GM19455 (cell line): ENCODE data around the gene CACNA1D.
"Not testable (repeated sequence)": the region's sequence is repeated elsewhere in the genome, so short reads cannot be mapped to it uniquely, and the experiment has no call there.

Source experiments
- ATAC-seq: cut with Tn5 transposase; IDR thresholded peaks from one replicate; pipeline ENCODE4 v1.9.1; 2021; ENCODE audit not compliant: unreplicated experiment

CACNA1D gene

GRCh38 chr3:53493963-53494791 lies at the start of gene CACNA1D:
CACNA1D (plus strand) TSS chr3:53494611; CDS start chr3:53495167, 556 bp downstream.
- ATAC-seq = no peak

DNA sequence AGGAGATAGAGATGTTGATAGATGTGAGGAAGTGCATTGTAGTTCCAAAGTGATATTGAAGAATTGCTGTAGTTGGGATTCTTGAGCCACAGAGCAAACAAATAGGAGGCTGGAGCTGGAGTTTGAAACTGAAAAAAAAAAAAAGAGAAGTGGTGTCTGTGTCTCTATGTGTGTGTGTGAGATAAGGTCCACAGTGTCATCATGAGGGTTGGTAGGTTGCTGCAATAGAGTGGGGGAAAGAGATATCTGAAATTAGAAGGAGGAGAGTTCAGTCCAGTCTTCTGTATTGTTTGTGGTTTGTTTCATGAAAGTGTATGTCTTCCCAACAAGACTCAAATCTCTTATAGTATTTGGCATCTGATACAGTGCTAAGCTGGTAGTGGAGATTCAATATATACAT lies 37.3 kb upstream of the CACNA1D start:
- ATAC-seq = no peak

DNA sequence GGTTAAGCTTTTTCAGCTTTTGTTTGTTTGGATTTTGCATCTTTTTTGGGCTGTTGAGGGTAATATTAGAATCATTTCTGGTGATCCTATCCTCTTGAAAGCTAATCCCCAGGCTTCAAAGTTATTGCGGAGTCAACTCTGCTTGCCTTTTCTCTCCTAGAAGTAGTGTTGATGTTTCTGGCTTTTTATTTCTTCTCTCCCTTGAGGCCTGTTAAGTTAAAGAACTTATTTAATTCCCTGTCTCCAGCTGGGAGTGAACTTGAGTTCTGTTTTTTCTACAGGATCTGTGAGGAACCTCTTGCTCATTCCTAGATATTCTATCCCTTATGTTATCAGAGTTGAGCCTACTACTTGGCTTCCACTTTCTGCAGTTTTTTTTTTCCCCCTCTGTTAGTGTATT lies 34.1 kb upstream of the CACNA1D start:
- no peak for ATAC-seq

- ATAC-seq = no peak
Observed at GRCh38 chr3:53464424-53464823, 30.0 kb upstream of the CACNA1D start.

DNA sequence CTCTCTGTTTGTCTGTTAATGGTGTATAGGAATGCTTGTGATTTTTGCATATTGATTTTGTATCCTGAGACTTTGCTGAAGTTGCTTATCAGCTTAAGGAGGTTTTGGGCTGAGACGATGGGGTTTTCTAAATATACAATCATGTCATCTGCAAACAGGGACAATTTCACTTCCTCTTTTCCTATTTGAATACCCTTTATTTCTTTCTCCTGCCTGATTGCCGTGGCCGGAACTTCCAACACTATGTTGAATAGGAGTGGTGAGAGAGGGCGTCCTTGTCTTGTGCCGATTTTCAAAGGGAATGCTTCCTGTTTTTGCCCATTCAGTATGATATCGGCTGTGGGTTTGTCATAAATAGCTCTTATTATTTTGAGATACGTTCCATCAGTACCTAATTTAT lies 24.7 kb upstream of the CACNA1D start:
- not testable (repeated sequence) for ATAC-seq

- no peak for ATAC-seq
Observed at GRCh38 chr3:53473422-53473821, 21.0 kb upstream of the CACNA1D start.

DNA sequence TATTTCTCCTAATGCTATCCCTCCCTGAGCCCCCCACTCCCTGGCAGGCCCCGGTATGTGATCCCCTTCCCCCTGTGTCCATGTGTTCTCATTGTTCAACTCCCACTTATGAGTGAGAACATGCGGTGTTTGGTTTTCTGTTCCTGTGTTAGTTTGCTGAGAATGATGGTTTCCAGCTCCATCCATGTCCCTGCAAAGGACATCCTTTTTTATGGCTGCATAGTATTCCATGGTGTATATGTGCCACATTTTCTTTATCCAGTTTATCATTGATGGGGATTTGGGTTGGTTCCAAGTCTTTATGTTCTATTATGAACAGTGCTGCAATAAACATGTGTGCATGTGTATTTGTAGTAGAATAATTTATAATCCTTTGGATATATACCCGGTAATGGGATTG lies 18.0 kb upstream of the CACNA1D start:
- not testable (repeated sequence) for ATAC-seq

GRCh38 chr3:53477689-53478088 lies 16.7 kb upstream of the CACNA1D start:
- not testable (repeated sequence) for ATAC-seq

- no peak for ATAC-seq
Observed at GRCh38 chr3:53478166-53478830, 16.1 kb upstream of the CACNA1D start.

DNA sequence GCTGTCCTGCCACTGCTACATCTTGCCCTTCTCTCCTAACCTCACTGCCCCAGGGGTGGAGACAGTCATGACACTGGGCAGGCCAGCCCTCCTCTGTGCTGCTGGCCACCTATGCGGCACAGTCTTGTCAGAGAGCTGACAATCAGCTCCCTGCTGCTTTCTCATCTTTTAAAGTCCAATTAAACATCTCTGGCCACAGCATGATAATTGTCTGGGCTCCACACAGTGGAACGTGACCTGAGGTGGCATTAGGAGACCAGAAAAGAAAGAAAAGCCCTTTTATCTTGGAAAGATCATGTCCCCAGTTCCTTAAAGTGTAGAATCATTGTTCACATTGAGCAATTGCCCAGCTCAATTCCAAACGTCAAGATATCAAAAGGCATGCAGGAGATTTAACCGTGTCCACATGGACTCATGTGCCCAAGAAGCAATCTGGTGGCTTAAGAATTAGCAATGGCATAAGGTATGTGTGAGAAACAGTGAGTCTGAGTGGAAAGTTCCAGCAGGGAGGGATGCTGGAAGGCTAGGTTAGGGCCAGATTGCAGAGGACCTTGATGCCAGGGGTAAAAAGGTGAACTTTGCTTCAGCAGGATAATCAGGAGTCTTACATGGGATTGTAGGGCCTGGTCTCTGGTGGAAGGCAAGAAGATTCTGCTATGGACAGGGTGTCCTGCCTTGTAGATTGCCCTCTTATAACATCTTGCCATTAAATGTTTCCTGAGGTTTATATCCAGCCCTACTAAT lies 15.3 kb upstream of the CACNA1D start:
- ATAC-seq = no peak

DNA sequence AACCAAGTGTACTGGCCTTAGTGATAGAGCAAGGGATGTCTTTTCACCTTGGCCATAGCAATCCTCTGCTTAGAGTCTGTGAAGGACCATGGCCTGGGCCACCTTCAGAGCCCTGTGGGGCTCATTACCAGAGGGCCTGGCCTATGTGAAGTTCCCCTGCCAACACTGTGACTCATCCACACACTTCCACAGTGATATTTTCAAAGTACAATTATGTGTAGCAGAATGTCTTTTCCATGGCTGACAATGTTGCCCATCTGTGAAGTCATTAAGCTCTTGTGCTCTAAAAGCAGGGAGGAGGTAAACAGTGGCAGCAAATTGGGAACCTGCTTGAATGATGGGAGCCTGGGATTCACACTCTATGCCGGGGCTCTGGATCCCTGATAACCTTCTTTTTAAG lies 12.2 kb upstream of the CACNA1D start:
- no peak for ATAC-seq

GRCh38 chr3:53483821-53484220 lies 10.6 kb upstream of the CACNA1D start:
- no peak for ATAC-seq

- no peak for ATAC-seq
Observed at GRCh38 chr3:53484984-53485383, 9.4 kb upstream of the CACNA1D start.

- no peak for ATAC-seq
Observed at GRCh38 chr3:53485675-53486403, 8.6 kb upstream of the CACNA1D start.

DNA sequence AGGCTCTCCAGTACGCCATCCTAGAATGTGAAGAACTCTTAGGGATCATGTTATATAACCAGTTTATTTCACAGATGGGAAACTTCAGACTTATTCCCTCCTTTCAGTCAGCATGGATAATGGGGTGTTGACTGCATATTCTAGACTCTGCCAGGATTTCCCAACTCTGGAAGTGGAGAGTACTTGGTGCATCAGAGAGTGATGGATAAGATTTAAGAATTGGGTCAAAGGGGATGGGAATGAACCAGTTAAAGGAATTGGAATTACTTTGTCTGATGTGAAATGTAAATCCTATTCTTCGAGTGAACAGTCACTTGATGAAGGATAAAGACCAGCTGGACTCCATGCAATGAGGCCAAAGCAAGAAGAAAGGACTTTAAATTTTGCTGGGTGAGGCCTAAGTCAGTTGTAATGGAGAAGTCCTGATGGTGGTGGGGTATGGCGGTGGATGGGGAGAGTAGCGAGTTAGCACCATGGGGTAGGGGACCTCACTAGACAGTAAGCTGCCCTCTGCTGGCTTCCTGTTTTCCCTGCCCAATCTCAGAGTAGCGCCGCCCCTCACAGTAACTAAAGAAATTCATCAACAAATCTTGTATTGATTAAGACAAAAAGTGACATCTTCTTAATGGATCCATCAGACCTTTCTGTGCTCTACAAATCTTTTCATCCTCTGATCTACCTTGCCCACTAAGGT lies 7.3 kb upstream of the CACNA1D start:
- no peak for ATAC-seq

GRCh38 chr3:53489386-53489785 lies 5.0 kb upstream of the CACNA1D start:
- ATAC-seq = no peak

DNA sequence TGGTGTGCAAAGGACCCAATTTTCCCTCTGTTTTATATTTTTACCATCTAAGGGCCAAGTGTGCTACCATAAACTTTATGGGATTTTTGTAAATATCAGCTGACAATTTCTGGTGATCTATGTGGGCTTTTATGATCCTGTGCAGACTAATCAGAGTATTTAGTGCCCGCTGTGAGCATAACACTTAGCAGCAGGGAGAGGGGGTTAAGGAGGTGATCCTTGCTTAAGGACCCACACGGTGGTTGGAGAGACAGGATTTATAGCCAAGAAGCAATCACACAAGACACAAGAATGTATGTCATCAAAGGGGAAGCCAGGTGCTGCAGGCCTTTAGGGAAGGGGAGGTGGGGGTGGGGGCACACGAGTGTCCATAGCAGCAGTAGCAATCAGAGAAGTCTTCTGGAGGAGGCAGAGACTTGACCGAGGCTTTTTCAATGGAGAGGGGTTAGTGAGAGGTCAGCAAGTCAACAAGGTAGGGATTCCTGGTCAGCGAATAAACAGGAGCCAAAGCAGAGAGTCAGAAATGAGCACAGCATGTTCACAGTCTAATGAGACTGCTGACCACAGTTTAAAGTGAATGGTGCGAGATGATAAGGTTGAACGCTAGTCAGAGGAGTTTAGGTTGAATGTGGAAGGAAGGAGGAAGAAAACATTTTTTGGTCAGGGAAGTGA lies 4.5 kb upstream of the CACNA1D start:
- ATAC-seq = no peak

- no peak for ATAC-seq
Observed at GRCh38 chr3:53490459-53490968, 3.9 kb upstream of the CACNA1D start.

- no peak for ATAC-seq
Observed at GRCh38 chr3:53491276-53491675, 3.1 kb upstream of the CACNA1D start.

GRCh38 chr3:53493595-53493962 lies 832 bp upstream of the CACNA1D start:
- ATAC-seq = no peak
